ENCODE measurements around the gene RAB18. TPM values are rescaled to one million over a fixed set of nuclear protein-coding genes. Genes with fewer than 3 reads are reported as not detected.

Gene RAB18
- total RNA-seq, 1 donor from 2014 or later = 162 TPM

GRCh38 chr10:27485986-27486385 lies 18.1 kb upstream of the RAB18 start:
- H3K27ac Mint-ChIP-seq (ENCODE audit: unreplicated experiment) = no peak overlapping the region
- peaks cover 3% of the 10 kb centered on the region for H3K9me3 Mint-ChIP-seq (ENCODE audit: unreplicated experiment)
- no peak overlapping the region for H3K4me2 ChIP-seq (ENCODE audit: low read length)
- no peaks in the 10 kb centered on the region for H3K27me3 Mint-ChIP-seq (ENCODE audit: low read depth, unreplicated experiment)
- no peak overlapping the region for H3K27ac ChIP-seq (ENCODE audit: low read depth, low read length)
- no peak overlapping the region for H3K4me3 Mint-ChIP-seq (ENCODE audit: unreplicated experiment)
- no peaks in the 10 kb centered on the region for H3K36me3 ChIP-seq (ENCODE audit: insufficient read depth, low read length)
- H3K79me2 ChIP-seq (ENCODE audit: insufficient read depth, low read length) = no peaks in the 10 kb centered on the region
- DNase-seq (ENCODE audit: low read depth) (no peak), FAIRE-seq (no peak)
- H3K9me3 ChIP-seq (ENCODE audit: insufficient read depth, low read depth, low read length) = no peaks in the 10 kb centered on the region
- H3K27me3 ChIP-seq (ENCODE audit: insufficient read depth, low read length) = peaks cover 4% of the 10 kb centered on the region
- H3K36me3 Mint-ChIP-seq (ENCODE audit: low read depth, unreplicated experiment) = no peaks in the 10 kb centered on the region
- H3K4me3 ChIP-seq (ENCODE audit: insufficient read depth, low read depth, low read length) = no peak overlapping the region
- no peak overlapping the region for H2AFZ ChIP-seq (ENCODE audit: low read depth, low read length)
- H3K9ac ChIP-seq (ENCODE audit: low read length) = no peak overlapping the region
- TF ChIP-seq EZH2 (IDR thresholded peaks at IDR 0.05; ENCODE audit: insufficient read depth, low read length) (no peak), CTCF (IDR thresholded peaks at IDR 0.05; ENCODE audit: insufficient read depth, low read depth, low read length) (no peak)
- no peaks in the 10 kb centered on the region for H3K4me1 Mint-ChIP-seq (ENCODE audit: low read depth, unreplicated experiment)
- H3K4me1 ChIP-seq (ENCODE audit: insufficient read depth, low read length) = no peaks in the 10 kb centered on the region
- no peaks in the 10 kb centered on the region for H4K20me1 ChIP-seq (ENCODE audit: insufficient read depth, low read length)

DNA sequence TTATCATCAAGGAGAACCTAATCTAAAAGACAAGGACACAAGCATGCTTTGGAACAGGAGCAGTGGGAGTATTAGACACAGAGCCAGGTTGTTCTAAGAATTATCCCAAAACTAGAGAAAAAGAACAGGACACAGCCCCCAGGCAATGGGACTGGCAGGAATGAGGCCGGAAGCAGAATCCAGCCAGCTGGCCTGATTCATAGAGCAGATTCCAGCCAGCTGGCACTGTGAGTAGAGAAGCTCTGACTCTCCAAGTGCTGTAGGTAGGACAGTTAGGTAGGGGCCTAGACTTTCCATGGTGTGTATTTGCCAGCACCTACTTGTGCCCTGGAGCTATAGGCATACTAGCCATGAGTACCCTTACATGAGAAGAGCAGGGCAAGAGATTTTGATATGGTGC lies 13.3 kb upstream of the RAB18 start:
- Mint-ChIP-seq H3K4me3 (ENCODE audit: unreplicated experiment) (no peak overlapping the region), H3K9me3 (ENCODE audit: unreplicated experiment) (peaks cover 8% of the 10 kb centered on the region), H3K36me3 (ENCODE audit: low read depth, unreplicated experiment) (no peaks in the 10 kb centered on the region), H3K27me3 (ENCODE audit: low read depth, unreplicated experiment) (no peaks in the 10 kb centered on the region), H3K27ac (ENCODE audit: unreplicated experiment) (no peak overlapping the region), H3K4me1 (ENCODE audit: low read depth, unreplicated experiment) (no peaks in the 10 kb centered on the region)
- H3K79me2 ChIP-seq (ENCODE audit: insufficient read depth, low read length) = no peaks in the 10 kb centered on the region
- no peak overlapping the region for H3K4me2 ChIP-seq (ENCODE audit: low read length)
- H3K27me3 ChIP-seq (ENCODE audit: insufficient read depth, low read length) = no peaks in the 10 kb centered on the region
- no peak for DNase-seq (ENCODE audit: low read depth)
- H3K9ac ChIP-seq (ENCODE audit: low read length) = no peak overlapping the region
- H3K27ac ChIP-seq (ENCODE audit: low read depth, low read length) = no peak overlapping the region
- no peaks in the 10 kb centered on the region for H3K9me3 ChIP-seq (ENCODE audit: insufficient read depth, low read depth, low read length)
- H3K4me3 ChIP-seq (ENCODE audit: insufficient read depth, low read depth, low read length) = no peak overlapping the region
- no peak overlapping the region for H2AFZ ChIP-seq (ENCODE audit: low read depth, low read length)
- H3K4me1 ChIP-seq (ENCODE audit: insufficient read depth, low read length) = no peaks in the 10 kb centered on the region
- FAIRE-seq = no peak
- H3K36me3 ChIP-seq (ENCODE audit: insufficient read depth, low read length) = no peaks in the 10 kb centered on the region
- H4K20me1 ChIP-seq (ENCODE audit: insufficient read depth, low read length) = no peaks in the 10 kb centered on the region
- TF ChIP-seq CTCF (IDR thresholded peaks at IDR 0.05; ENCODE audit: insufficient read depth, low read depth, low read length) = no peak
- no peak for TF ChIP-seq EZH2 (IDR thresholded peaks at IDR 0.05; ENCODE audit: insufficient read depth, low read length)

- Histone ChIP-seq H4K20me1 (ENCODE audit: insufficient read depth, low read length) (no peaks in the 10 kb centered on the region), H3K9me3 (ENCODE audit: insufficient read depth, low read depth, low read length) (no peaks in the 10 kb centered on the region), H3K27ac (ENCODE audit: low read depth, low read length) (no peak overlapping the region), H3K4me2 (ENCODE audit: low read length) (no peak overlapping the region), H3K4me3 (ENCODE audit: insufficient read depth, low read depth, low read length) (no peak overlapping the region), H3K27me3 (ENCODE audit: insufficient read depth, low read length) (no peaks in the 10 kb centered on the region), H3K9ac (ENCODE audit: low read length) (no peak overlapping the region), H3K36me3 (ENCODE audit: insufficient read depth, low read length) (no peaks in the 10 kb centered on the region), H2AFZ (ENCODE audit: low read depth, low read length) (no peak overlapping the region), H3K79me2 (ENCODE audit: insufficient read depth, low read length) (no peaks in the 10 kb centered on the region), H3K4me1 (ENCODE audit: insufficient read depth, low read length) (no peaks in the 10 kb centered on the region)
- TF ChIP-seq CTCF (IDR thresholded peaks at IDR 0.05; ENCODE audit: insufficient read depth, low read depth, low read length) (no peak), EZH2 (IDR thresholded peaks at IDR 0.05; ENCODE audit: insufficient read depth, low read length) (no peak)
- FAIRE-seq (no peak), DNase-seq (ENCODE audit: low read depth) (no peak)
- Mint-ChIP-seq H3K27me3 (ENCODE audit: low read depth, unreplicated experiment) (no peaks in the 10 kb centered on the region), H3K36me3 (ENCODE audit: low read depth, unreplicated experiment) (no peaks in the 10 kb centered on the region), H3K9me3 (ENCODE audit: unreplicated experiment) (peaks cover 6% of the 10 kb centered on the region), H3K4me3 (ENCODE audit: unreplicated experiment) (no peak overlapping the region), H3K4me1 (ENCODE audit: low read depth, unreplicated experiment) (no peaks in the 10 kb centered on the region), H3K27ac (ENCODE audit: unreplicated experiment) (no peak overlapping the region)
These were observed 9.8 kb upstream of the RAB18 start for GRCh38 chr10:27494116-27494805.

Measured in astrocyte (in vitro differentiated cells and primary cell).